GF-D8 (cell line): ENCODE data around the gene SAMD8.
A peak's percentile ranks its signal among the peaks of the same experiment; 100 is the strongest.

ENCODE experiments used
- DNase-seq: peaks from one replicate; lab custom pipeline; 2025; lab: John Stamatoyannopoulos, UW

The SAMD8 gene

DNA sequence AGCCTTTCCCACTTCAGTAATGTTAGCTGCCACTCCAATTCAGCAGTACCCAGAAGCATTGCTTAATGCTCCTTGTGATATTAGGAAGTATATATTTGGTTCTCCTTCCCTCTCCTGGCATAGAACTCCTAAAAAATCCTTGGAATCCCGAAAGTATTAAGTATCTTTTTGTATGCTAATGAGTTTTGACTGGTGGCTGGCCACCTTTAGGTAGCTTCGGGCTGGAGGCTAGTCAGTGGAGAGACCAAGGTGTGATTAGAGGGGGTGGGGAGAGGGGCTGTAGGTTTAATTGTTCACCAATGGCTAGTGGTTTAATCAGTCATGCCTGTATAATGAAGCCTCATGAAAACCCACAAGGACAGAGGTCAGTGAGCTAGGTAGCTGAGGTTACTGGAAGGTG lies 112.1 kb downstream of the SAMD8 start:
- DNase-seq: no peak

DNA sequence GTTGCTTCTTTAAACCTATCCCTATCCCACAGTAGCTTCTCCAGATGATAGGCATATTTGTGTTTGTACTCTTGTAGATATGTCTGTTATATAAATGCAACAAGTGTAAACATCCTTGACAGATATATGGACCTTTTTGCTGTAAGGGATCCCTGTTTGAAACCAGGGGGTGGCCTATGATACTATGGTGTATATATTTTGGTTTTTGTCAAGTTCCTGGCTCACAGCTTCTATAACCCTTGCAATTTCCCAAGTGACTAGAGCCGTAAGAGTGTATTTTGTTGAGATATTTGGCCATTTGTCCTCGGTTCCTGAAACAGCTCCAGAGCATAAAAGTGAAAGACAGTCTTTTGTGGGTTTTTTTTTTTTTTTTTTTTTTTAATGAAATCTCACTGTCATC lies 114.6 kb downstream of the SAMD8 start:
- no peak for DNase-seq

DNA sequence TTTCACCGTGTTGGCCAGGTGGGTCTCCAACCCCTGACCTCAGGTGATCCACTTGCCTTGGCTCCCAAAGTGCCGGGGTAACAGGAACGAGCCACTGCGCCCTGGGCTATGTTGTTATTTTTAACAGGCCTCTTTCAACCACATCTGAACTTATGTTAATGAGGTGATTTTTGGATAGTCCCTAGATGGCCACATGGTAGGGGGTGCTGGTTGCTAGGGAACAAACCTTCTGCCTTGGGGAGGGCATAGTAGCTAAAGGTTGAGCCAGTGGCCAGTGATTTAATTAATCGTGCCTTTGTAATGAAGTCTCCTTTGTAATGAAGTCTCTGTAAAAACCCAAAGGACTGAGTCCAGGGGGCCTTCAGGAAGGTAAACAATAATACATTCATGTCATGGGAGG lies 115.2 kb downstream of the SAMD8 start:
- DNase-seq: no peak

DNA sequence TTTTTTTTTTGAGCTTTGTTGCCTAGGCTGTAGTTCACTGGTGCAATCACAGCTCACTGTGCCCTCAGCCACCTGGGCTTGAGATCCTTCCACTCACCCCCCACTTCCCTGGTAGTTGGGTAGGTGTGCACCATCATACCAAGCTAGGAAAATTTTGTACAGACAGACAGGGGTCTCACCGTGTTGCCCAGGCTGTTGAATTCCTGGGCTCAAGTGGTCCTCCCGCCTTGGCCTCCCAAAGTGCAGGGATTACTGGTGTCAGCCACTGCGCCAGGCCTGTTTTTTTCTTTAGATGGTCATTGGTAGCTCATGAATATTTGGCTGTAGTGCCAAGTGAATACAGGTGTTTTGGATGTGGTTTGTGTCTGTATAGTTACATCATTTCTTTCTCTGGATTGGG lies 116.8 kb downstream of the SAMD8 start:
- DNase-seq: no peak

DNA sequence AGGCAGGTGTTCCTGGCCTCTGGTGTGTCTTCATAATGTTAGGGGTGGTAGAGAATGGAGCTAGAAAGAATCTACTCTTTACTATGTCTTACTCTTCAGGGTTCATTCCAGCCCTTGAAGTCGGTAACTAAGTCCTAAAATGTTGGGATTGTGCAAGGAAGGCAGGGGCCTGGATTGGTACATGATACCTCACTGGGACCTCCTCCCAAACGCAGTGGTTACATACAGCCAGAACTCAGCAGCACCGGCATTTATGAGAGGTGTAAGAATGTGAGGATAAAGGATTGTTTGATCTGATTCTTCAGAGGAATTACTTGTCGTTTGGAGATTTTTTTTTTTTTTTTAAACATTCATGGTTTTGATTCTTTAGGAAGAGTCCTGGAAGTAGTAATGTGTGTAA lies 117.4 kb downstream of the SAMD8 start:
- DNase-seq: no peak

DNA sequence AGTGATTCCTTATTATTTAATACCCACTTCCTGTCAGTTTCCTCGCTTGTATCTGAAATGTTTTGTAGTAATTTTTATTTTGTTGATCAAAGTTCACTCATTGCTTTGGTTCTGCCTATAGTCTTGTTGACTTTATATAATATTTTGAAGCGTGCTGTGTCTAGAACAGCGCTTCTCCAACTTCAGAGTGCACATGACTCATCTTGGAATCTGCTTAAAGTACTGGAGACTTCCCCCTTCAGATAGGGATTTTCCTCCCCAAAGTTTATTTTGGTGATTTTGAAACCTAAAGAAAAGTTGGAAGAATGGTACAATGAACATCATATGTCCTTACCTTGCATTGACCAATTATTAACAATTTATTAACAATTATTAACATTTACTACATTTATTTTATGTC lies 118.5 kb downstream of the SAMD8 start:
- DNase-seq: no peak

DNA sequence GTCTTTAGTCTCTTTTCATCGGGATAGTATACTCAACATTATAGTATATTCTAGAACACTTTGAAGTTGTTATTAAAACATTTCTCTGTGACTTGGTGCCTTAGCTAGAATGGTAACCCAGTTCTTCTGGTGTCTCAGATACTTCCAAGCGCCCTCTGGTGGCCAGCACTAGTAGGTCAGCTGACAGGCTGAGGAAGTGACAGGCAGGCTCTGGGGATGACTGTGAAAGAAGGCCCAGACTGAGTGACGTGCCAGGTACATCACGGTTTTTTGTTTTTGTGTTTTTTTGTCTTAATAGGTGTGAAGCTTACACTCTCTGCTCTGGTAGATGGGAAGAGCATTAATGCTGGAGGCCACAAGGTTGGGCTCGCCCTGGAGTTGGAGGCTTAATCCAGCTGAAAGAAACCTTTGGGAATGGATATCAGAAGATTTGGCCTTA lies 119.2 kb downstream of the SAMD8 start:
- DNase-seq: peak; percentile 50
